Activated naive CD4-positive, alpha-beta T cell (primary cell): ENCODE data around the gene DCAF17.
"Not testable (repeated sequence)": the region's sequence is repeated elsewhere in the genome, so short reads cannot be mapped to it uniquely, and the experiment has no call there.

Experiments used
- DNase-seq, 4 experiments: peaks; one replicate each; lab custom pipeline; 2025; lab: John Stamatoyannopoulos, UW

Gene DCAF17

GRCh38 chr2:171410624-171411023, 23.4 kb upstream of the DCAF17 start:
- DNase-seq: no peak

GRCh38 chr2:171411214-171411613, 22.8 kb upstream of the DCAF17 start:
- no peak for DNase-seq

GRCh38 chr2:171411791-171412483, 22.1 kb upstream of the DCAF17 start:
- DNase-seq: no peak

- DNase-seq: no peak
These were observed 21.4 kb upstream of the DCAF17 start for GRCh38 chr2:171412571-171413175.

GRCh38 chr2:171414645-171415044, 19.4 kb upstream of the DCAF17 start:
- DNase-seq: not testable (repeated sequence)

GRCh38 chr2:171416009-171416926, 17.8 kb upstream of the DCAF17 start:
- peak; percentile 36 to 60 (median 48) for DNase-seq

- no peak for DNase-seq
These were observed 14.7 kb upstream of the DCAF17 start for GRCh38 chr2:171419333-171419732.

- DNase-seq: no peak
These were observed 13.1 kb upstream of the DCAF17 start for GRCh38 chr2:171420728-171421563.

- DNase-seq: not testable (repeated sequence)
These were observed 11.1 kb upstream of the DCAF17 start for GRCh38 chr2:171422710-171423495.

GRCh38 chr2:171430516-171431410, 3.3 kb upstream of the DCAF17 start:
- DNase-seq: no peak

GRCh38 chr2:171431677-171432167, 2.3 kb upstream of the DCAF17 start:
- no peak for DNase-seq

- no peak for DNase-seq
These were observed 1.6 kb upstream of the DCAF17 start for GRCh38 chr2:171432206-171432968.

- DNase-seq: no peak
These were observed 860 bp upstream of the DCAF17 start for GRCh38 chr2:171432969-171433762.

GRCh38 chr2:171433763-171434012, 338 bp upstream of the DCAF17 start, which contains the start of gene METTL8:
TSS of gene METTL8 (minus strand) at chr2:171433990. CDS start at chr2:171392185, 41,805 bp downstream.
- no peak for DNase-seq

GRCh38 chr2:171436307-171436706, 2.3 kb downstream of the DCAF17 start:
- no peak for DNase-seq

GRCh38 chr2:171441470-171441869, 7.4 kb downstream of the DCAF17 start:
- DNase-seq: no peak

- DNase-seq: no peak
These were observed 13.6 kb downstream of the DCAF17 start for GRCh38 chr2:171447675-171448074.

GRCh38 chr2:171451074-171451473, 17.0 kb downstream of the DCAF17 start:
- no peak for DNase-seq
